HCT116 (cell line): ENCODE results near the gene PNP. TPM values are rescaled to one million over a fixed set of nuclear protein-coding genes. Genes with fewer than 3 reads are reported as not detected.

ENCODE experiments used
- ATAC-seq: fragments of 200-7000 bp; cut with Tn5 transposase; 2 replicates; pipeline ENCODE4 v1.9.1; 2020; ENCODE audit warnings: mild to moderate bottlenecking, moderate library complexity
- BruUV-seq: library from RNA; stranded (reverse); fragments of 400-500 nt; replicated peaks from 2 replicates; lab custom pipeline; 2021; lab: Mats Ljungman, UMichigan
- CTCF ChIA-PET: fragments of 300-600 bp; sonication (Branson Sonifier 250); formaldehyde crosslinking; loops from one replicate; lab custom pipeline; 2021; ENCODE audit warnings: antibody characterized with exemption; lab: Charles Lee
- POLR2A ChIA-PET: fragments of 300-600, 350-600 bp; sonication (Branson Sonifier 250); formaldehyde crosslinking; loops from one replicate; lab custom pipeline; 2021; ENCODE audit warnings: antibody characterized with exemption; lab: Charles Lee
- RAD21 ChIA-PET, 2 experiments: fragments of 300-600 bp; sonication (Branson Sonifier 250); formaldehyde crosslinking; loops; one replicate each; lab custom pipeline; 2023; ENCODE audit warnings: low total read pairs in 2 of 2; ENCODE audit not compliant: uncharacterized antibody in 2 of 2, unreplicated experiment in 2 of 2, low non-redundant PET in 1 of 2; lab: Charles Lee
- DNase-seq: peaks from one replicate; pipeline ENCODE4 v3.0.0-alpha.2; 2010; ENCODE audit warnings: low read depth, low spot score
- H2AFZ ChIP-seq: fragments of 200-600 bp; shearing (Covaris generic), sonication (generic); 2 replicates; pipeline ENCODE4 v1.6.1; 2017; ENCODE audit warnings: low read depth, mixed run types, mixed read lengths, antibody characterized with exemption, low read length; ENCODE audit not compliant: poor library complexity, severe bottlenecking
- H3K27ac ChIP-seq: 2 replicates; pipeline ENCODE4 v1.5.1; 2012; ENCODE audit warnings: low read depth, low read length
- H3K27me3 ChIP-seq: fragments of 200-600 bp; sonication (generic); 2 replicates; pipeline ENCODE4 v1.6.1; 2016; ENCODE audit warnings: mixed run types, low read length, mixed read lengths; ENCODE audit not compliant: insufficient read depth
- H3K36me3 ChIP-seq, 2 experiments: fragments of 200-500 bp in 1 of 2; fragments of 200-600 bp in 1 of 2; sonication (Bioruptor generic) in 1 of 2; sonication (generic) in 1 of 2; 2 replicates each; pipeline versions ENCODE4 v1.5.1 to v1.6.1; 2014 to 2016; ENCODE audit warnings: low read length in 2 of 2, inconsistent platforms in 1 of 2, mixed read lengths in 1 of 2, mixed run types in 1 of 2; ENCODE audit not compliant: insufficient read depth in 2 of 2, control insufficient read depth in 1 of 2
- H3K4me1 ChIP-seq, 2 experiments: fragments of 200-600 bp in 1 of 2; sonication (generic) in 1 of 2; 2 replicates each; pipeline versions ENCODE4 v1.5.1 to v1.6.1; 2012 to 2017; ENCODE audit warnings: low read length in 2 of 2, inconsistent platforms in 1 of 2, mild to moderate bottlenecking in 1 of 2, mixed read lengths in 1 of 2, mixed run types in 1 of 2, moderate library complexity in 1 of 2; ENCODE audit not compliant: insufficient read depth in 2 of 2, control insufficient read depth in 1 of 2
- H3K4me2 ChIP-seq: fragments of 200-600 bp; sonication (generic); 2 replicates; pipeline ENCODE4 v1.6.1; 2017; ENCODE audit warnings: mixed run types, low read length, mixed read lengths
- H3K4me3 ChIP-seq, 2 experiments: fragments of 200-600 bp in 1 of 2; sonication (generic) in 1 of 2; replicated peaks in 1 of 2; 2 replicates each; pipeline ENCODE4 v1.5.1; 2011 to 2016; ENCODE audit warnings: low read length in 2 of 2, control low read depth in 1 of 2, low read depth in 1 of 2, mild to moderate bottlenecking in 1 of 2, mixed read lengths in 1 of 2, mixed run types in 1 of 2
- H3K79me2 ChIP-seq: fragments of 200-600 bp; sonication (generic); 2 replicates; pipeline ENCODE4 v1.6.1; 2017; ENCODE audit warnings: mild to moderate bottlenecking, mixed run types, low read length, moderate library complexity, mixed read lengths; ENCODE audit not compliant: insufficient read depth
- H3K9ac ChIP-seq: fragments of 200-600 bp; sonication (generic); 2 replicates; pipeline ENCODE4 v1.6.1; 2016; ENCODE audit warnings: low read length, mixed read lengths
- H3K9me2 ChIP-seq: fragments of 200-600 bp; sonication (generic), shearing (Covaris generic); 2 replicates; pipeline ENCODE4 v1.6.1; 2017; ENCODE audit warnings: mixed run types, mild to moderate bottlenecking, moderate library complexity; ENCODE audit not compliant: insufficient read depth
- H3K9me3 ChIP-seq, 2 experiments: fragments of 200-500 bp in 1 of 2; fragments of 200-600 bp in 1 of 2; sonication (Bioruptor generic) in 1 of 2; sonication (generic) in 1 of 2; 2 replicates each; pipeline ENCODE4 v1.6.1; 2014 to 2017; ENCODE audit warnings: low read length in 2 of 2, mixed read lengths in 2 of 2, inconsistent platforms in 1 of 2, low read depth in 1 of 2, mild to moderate bottlenecking in 1 of 2, mixed run types in 1 of 2, moderate library complexity in 1 of 2; ENCODE audit not compliant: control insufficient read depth in 1 of 2, insufficient read depth in 1 of 2
- H4K20me1 ChIP-seq: fragments of 200-600 bp; sonication (generic), shearing (Covaris generic); 2 replicates; pipeline ENCODE4 v1.6.1; 2017; ENCODE audit warnings: mixed run types, mild to moderate bottlenecking, moderate library complexity; ENCODE audit not compliant: insufficient read depth
- FOSL1 ChIP-seq: IDR thresholded peaks from 2 replicates; pipeline ENCODE4 v1.6.1; 2012; ENCODE audit warnings: low read depth
- POLR2A ChIP-seq: IDR thresholded peaks from 2 replicates; pipeline ENCODE4 v1.7.0; 2011; ENCODE audit warnings: borderline replicate concordance; ENCODE audit not compliant: insufficient read depth, insufficient read length; ENCODE audit errors: extremely low read depth
- SIN3A ChIP-seq: IDR thresholded peaks from 2 replicates; pipeline ENCODE4 v1.6.1; 2012; ENCODE audit warnings: low read depth
- SRF ChIP-seq: IDR thresholded peaks from 2 replicates; pipeline ENCODE4 v1.6.1; 2012; ENCODE audit warnings: low read depth
- ZBTB33 ChIP-seq: IDR thresholded peaks from 2 replicates; pipeline ENCODE4 v1.6.1; 2011; ENCODE audit warnings: mild to moderate bottlenecking, low read length, moderate library complexity; ENCODE audit not compliant: insufficient replicate concordance; ENCODE audit errors: extremely low read depth
- ZFX ChIP-seq: fragments of 450-650 bp; IDR thresholded peaks from 2 replicates; pipeline ENCODE4 v1.6.1; 2017
- intact Hi-C: fragments of 100-400 bp; cut with micrococcal nuclease; formaldehyde crosslinking; loops from 2 replicates; pipeline ENCODE4 v1.10.0; 2022
- total RNA-seq: library from RNA; stranded (reverse); gene quantifications from one replicate; pipeline ENCODE4 v1.2.1, GENCODE V29; 2021; ENCODE audit not compliant: unreplicated experiment

Gene PNP
- total RNA-seq, 1 experiment from 2014 or later = 63.0 TPM

GRCh38 chr14:20455355-20456300 lies 13.6 kb upstream of the PNP start:
- ATAC-seq = peak; percentile 70
- Histone ChIP-seq H3K9me3 (no peaks in the 10 kb centered on the region), H3K9ac (peak overlapping the region; percentile 93), H3K36me3 (peaks cover 28 to 47% of the 10 kb centered on the region in 2 experiments), H3K27me3 (no peaks in the 10 kb centered on the region), H3K4me3 (peak overlapping the region; percentile 83 to 96), H3K4me1 (peaks cover 19 to 25% of the 10 kb centered on the region in 2 experiments; a peak in 3 of 4 replicates), H3K79me2 (peaks cover 60% of the 10 kb centered on the region), H3K4me2 (peak overlapping the region; percentile 94), H3K9me2 (no peaks in the 10 kb centered on the region), H4K20me1 (no peaks in the 10 kb centered on the region), H3K27ac (peak overlapping the region; percentile 97), H2AFZ (no peak overlapping the region)
- DNase-seq = no peak
- ChIA-PET POLR2A (interaction anchor here (0.7 to 2.6 kb wide), 11 partner anchors 12 to 113 kb away, joined by 3 to 29 read pairs (median 6); partner anchors contain the start of genes PARP2, PNP and TEP1), CTCF (interaction anchor here (0.7 to 2.2 kb wide), 4 partner anchors 32 to 201 kb away, joined by 3 to 10 read pairs (median 3); no protein-coding TSS in a partner anchor), RAD21 (interaction anchor here in 1 of 2 experiments (0.5 kb wide), 1 partner anchor 55 kb away, joined by 3 read pairs; no protein-coding TSS in a partner anchor)
- BruUV-seq = TSS peak; percentile 88
- TF ChIP-seq ZBTB33 (no peak), SRF (no peak; the same call in 1 of the 2 replicates), POLR2A (no peak), SIN3A (peak; percentile 1; the same call in 1 of the 2 replicates), ZFX (peak; percentile 56), FOSL1 (no peak)
- intact Hi-C loops = loop anchor here (1.0 to 2.0 kb wide), 3 partner anchors 41 to 154 kb away; partner anchors contain the start of gene PARP2
